ENCODE data around the gene AOX1.

Gene AOX1

GRCh38 chr2:200585730-200586643, at the start of gene AOX1:
TSS of gene AOX1 (plus strand) at chr2:200586014. CDS start at chr2:200586109, 95 bp downstream.
- TF ChIP-seq CTCF (IDR thresholded peaks at IDR 0.05), result no peak

GRCh38 chr2:200538139-200538538, 47.7 kb upstream of the AOX1 start:
- TF ChIP-seq CTCF (IDR thresholded peaks at IDR 0.05), result no peak

GRCh38 chr2:200540793-200541192, 45.0 kb upstream of the AOX1 start:
- no peak for TF ChIP-seq CTCF (IDR thresholded peaks at IDR 0.05)

GRCh38 chr2:200567932-200568331, 17.9 kb upstream of the AOX1 start:
- TF ChIP-seq CTCF (IDR thresholded peaks at IDR 0.05), result no peak

GRCh38 chr2:200575957-200576356, 9.9 kb upstream of the AOX1 start:
- TF ChIP-seq CTCF (IDR thresholded peaks at IDR 0.05), result peak; percentile 50; the same call in 1 of the 2 replicates

- TF ChIP-seq CTCF (IDR thresholded peaks at IDR 0.05), result no peak
Measured at GRCh38 chr2:200577027-200577426, 8.8 kb upstream of the AOX1 start.

- TF ChIP-seq CTCF (IDR thresholded peaks at IDR 0.05), result peak; percentile 60
Measured at GRCh38 chr2:200578778-200579177, 7.0 kb upstream of the AOX1 start.
